Suprapubic skin (tissue), 4 donors: ENCODE data around the gene IST1. TPM values are rescaled to one million over a fixed set of nuclear protein-coding genes. Genes with fewer than 3 reads are reported as not detected.

Source experiments
- DNase-seq, 2 donors: peaks; one replicate each; pipeline ENCODE4 v3.0.0-alpha.2; 2019; ENCODE audit warnings: low spot score in 2 of 2
- H3K27ac ChIP-seq: fragments of 200-600 bp; sonication (generic); one replicate; pipeline ENCODE4 v1.5.1; 2019
- H3K27me3 ChIP-seq: fragments of 200-600 bp; sonication (generic); one replicate; pipeline ENCODE4 v1.5.1; 2019
- H3K36me3 ChIP-seq: fragments of 200-600 bp; sonication (generic); one replicate; pipeline ENCODE4 v1.5.1; 2019
- H3K4me1 ChIP-seq: fragments of 200-600 bp; sonication (generic); one replicate; pipeline ENCODE4 v1.5.1; 2019
- H3K4me3 ChIP-seq: fragments of 200-600 bp; sonication (generic); one replicate; pipeline ENCODE4 v1.5.1; 2019; ENCODE audit warnings: mild to moderate bottlenecking
- H3K9me3 ChIP-seq: fragments of 200-600 bp; sonication (generic); one replicate; pipeline ENCODE4 v1.5.1; 2019
- CTCF ChIP-seq, 2 donors: fragments of 200-600 bp in 1 of 2; fragments of 450-650 bp in 1 of 2; sonication (generic) in 1 of 2; IDR thresholded peaks; one replicate each; pipeline ENCODE4 v1.5.1; 2016 to 2019; ENCODE audit warnings: antibody characterized with exemption in 2 of 2, mild to moderate bottlenecking in 1 of 2, moderate library complexity in 1 of 2
- EP300 ChIP-seq: sonication (generic); formaldehyde crosslinking; IDR thresholded peaks from one replicate; pipeline ENCODE4 v1.6.1; 2017; ENCODE audit warnings: antibody characterized with exemption
- POLR2A ChIP-seq, 2 donors: fragments of 450-650 bp; IDR thresholded peaks; one replicate each; pipeline ENCODE4 v1.6.1; 2017; ENCODE audit warnings: antibody characterized with exemption in 2 of 2, mild to moderate bottlenecking in 2 of 2, moderate library complexity in 2 of 2
- POLR2AphosphoS5 ChIP-seq, 3 donors: sonication (generic); formaldehyde crosslinking; IDR thresholded peaks; one replicate each; pipeline ENCODE4 v1.6.1; 2017; ENCODE audit warnings: antibody characterized with exemption in 3 of 3
- WGBS: methylation state at CpG from one replicate; pipeline ENCODE4 v1.1.5; 2018; 5-methylcytosine and 5-hydroxymethylcytosine counted together
- total RNA-seq, 4 donors: library from RNA; depleted of rRNA; stranded (reverse); fragments of >200 nt; gene quantifications; one replicate each; pipeline ENCODE4 v1.1.0, GENCODE V29; 2016

IST1 gene
- total RNA-seq, 4 donors from 2014 or later, result 171 to 405 (median 201) TPM

- Histone ChIP-seq H3K36me3 (no peaks in the 10 kb centered on the region), H3K9me3 (no peaks in the 10 kb centered on the region), H3K4me1 (no peaks in the 10 kb centered on the region), H3K4me3 (no peak overlapping the region), H3K27ac (no peak overlapping the region), H3K27me3 (no peaks in the 10 kb centered on the region)
- TF ChIP-seq EP300, result no peak
- TF ChIP-seq POLR2A (IDR thresholded peaks at IDR 0.05), result no peak
- no peak for TF ChIP-seq POLR2AphosphoS5 (IDR thresholded peaks at IDR 0.05)
- no peak for TF ChIP-seq CTCF (IDR thresholded peaks at IDR 0.05)
- 90% methylated on average over 4 of the region's 4 CpGs for WGBS
- no peak for DNase-seq
Observed at GRCh38 chr16:71965223-71965622, 69.9 kb downstream of the IST1 start.

DNA sequence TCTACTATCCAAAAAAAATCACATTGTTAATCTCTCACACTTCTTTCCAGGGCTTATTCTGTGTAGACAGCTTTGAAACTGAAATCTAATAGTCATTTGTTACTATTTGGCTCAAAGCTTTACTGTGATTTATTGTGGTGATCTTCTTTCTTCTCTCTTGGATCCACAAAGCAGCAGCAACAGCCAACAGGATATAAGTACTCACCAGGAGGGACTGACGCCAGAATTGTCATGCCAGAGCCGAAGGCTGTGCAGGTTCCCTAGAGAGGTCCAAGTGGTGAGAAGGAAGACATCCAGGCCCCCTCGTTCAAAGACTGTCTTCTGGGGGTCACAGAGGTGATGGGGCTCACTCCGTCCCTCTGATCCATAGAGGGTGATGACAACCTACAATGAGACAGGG lies 71.6 kb downstream of the IST1 start:
- TF ChIP-seq POLR2AphosphoS5 (IDR thresholded peaks at IDR 0.05) (no peak), EP300 (no peak), CTCF (IDR thresholded peaks at IDR 0.05) (no peak), POLR2A (IDR thresholded peaks at IDR 0.05) (no peak)
- no peak overlapping the region for H3K27ac ChIP-seq
- H3K4me1 ChIP-seq, result no peaks in the 10 kb centered on the region
- DNase-seq, result no peak
- WGBS, result 32% methylated on average over 4 of the region's 4 CpGs
- no peaks in the 10 kb centered on the region for H3K9me3 ChIP-seq
- H3K4me3 ChIP-seq, result no peak overlapping the region
- H3K27me3 ChIP-seq, result no peaks in the 10 kb centered on the region
- H3K36me3 ChIP-seq, result no peaks in the 10 kb centered on the region

DNA sequence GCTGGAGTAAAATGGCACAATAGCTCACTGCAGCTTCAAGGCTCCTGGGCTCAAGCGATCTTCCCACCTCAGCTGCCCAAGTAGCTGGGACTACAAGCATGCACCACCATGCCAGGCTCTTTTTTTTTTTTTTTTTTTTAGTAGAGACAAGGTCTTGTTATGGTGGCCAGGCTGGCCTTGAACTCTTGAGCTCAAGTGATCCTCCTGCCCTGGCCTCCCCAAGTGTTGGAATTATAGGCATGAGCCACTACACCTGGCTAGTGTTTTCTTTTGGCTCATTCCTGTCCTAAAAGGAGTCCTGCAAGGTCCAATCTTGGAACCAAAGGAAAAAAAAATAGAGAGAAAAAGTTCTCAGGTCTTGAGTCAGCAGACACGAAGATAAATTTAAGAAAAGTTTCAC lies 74.0 kb downstream of the IST1 start:
- no peak overlapping the region for H3K27ac ChIP-seq
- H3K4me1 ChIP-seq, result no peaks in the 10 kb centered on the region
- H3K36me3 ChIP-seq, result no peaks in the 10 kb centered on the region
- no peak overlapping the region for H3K4me3 ChIP-seq
- TF ChIP-seq POLR2A (IDR thresholded peaks at IDR 0.05), result no peak
- H3K27me3 ChIP-seq, result no peaks in the 10 kb centered on the region
- H3K9me3 ChIP-seq, result no peaks in the 10 kb centered on the region
- DNase-seq, result no peak
- WGBS, result 94% methylated on average over 2 of the region's 2 CpGs

DNA sequence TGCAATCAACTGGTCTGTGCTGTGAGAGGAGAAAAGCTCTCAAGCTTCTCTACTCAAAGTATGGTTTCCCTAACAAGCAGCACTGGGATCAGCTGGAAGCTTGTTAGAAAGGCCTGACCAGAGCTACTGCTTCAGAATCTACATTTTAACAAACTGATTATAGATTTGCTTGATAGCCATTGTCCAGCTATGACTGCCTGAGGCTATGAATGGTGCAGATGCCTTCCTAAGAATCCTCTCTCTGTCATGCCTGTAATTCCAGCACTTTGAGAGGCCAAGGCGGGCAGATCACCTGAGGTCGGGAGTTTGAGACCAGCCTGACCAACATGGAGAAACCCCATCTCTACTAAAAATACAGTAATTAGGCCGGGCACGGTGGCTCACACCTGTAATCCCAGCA lies 76.2 kb downstream of the IST1 start:
- Histone ChIP-seq H3K27me3 (no peaks in the 10 kb centered on the region), H3K4me1 (no peaks in the 10 kb centered on the region), H3K27ac (no peak overlapping the region), H3K9me3 (no peaks in the 10 kb centered on the region), H3K4me3 (no peak overlapping the region), H3K36me3 (no peaks in the 10 kb centered on the region)
- DNase-seq, result no peak
- WGBS, result 89% methylated on average over 4 of the region's 4 CpGs
- TF ChIP-seq CTCF (IDR thresholded peaks at IDR 0.05) (no peak), EP300 (no peak), POLR2AphosphoS5 (IDR thresholded peaks at IDR 0.05) (no peak), POLR2A (IDR thresholded peaks at IDR 0.05) (no peak)

- H3K4me1 ChIP-seq, result no peaks in the 10 kb centered on the region
- no peak overlapping the region for H3K4me3 ChIP-seq
- no peak overlapping the region for H3K27ac ChIP-seq
- no peaks in the 10 kb centered on the region for H3K36me3 ChIP-seq
- H3K9me3 ChIP-seq, result no peaks in the 10 kb centered on the region
- TF ChIP-seq EP300 (no peak), CTCF (IDR thresholded peaks at IDR 0.05) (no peak), POLR2AphosphoS5 (IDR thresholded peaks at IDR 0.05) (no peak), POLR2A (IDR thresholded peaks at IDR 0.05) (no peak)
- no peaks in the 10 kb centered on the region for H3K27me3 ChIP-seq
- 86% methylated on average over 3 of the region's 3 CpGs for WGBS
- no peak for DNase-seq
Observed at GRCh38 chr16:71972356-71972755, 77.0 kb downstream of the IST1 start.

- Histone ChIP-seq H3K9me3 (no peaks in the 10 kb centered on the region), H3K36me3 (no peaks in the 10 kb centered on the region), H3K27me3 (no peaks in the 10 kb centered on the region), H3K27ac (no peak overlapping the region), H3K4me3 (no peak overlapping the region), H3K4me1 (no peaks in the 10 kb centered on the region)
- 88% methylated on average over 9 of the region's 9 CpGs for WGBS
- no peak for DNase-seq
- TF ChIP-seq POLR2A (IDR thresholded peaks at IDR 0.05), result no peak
- TF ChIP-seq EP300, result no peak
- no peak for TF ChIP-seq POLR2AphosphoS5 (IDR thresholded peaks at IDR 0.05)
- TF ChIP-seq CTCF (IDR thresholded peaks at IDR 0.05), result no peak
Observed at GRCh38 chr16:71973001-71973400, 77.7 kb downstream of the IST1 start.
